A673 (cell line): ENCODE data around the gene MOCS1. TPM values are rescaled to one million over a fixed set of nuclear protein-coding genes. Genes with fewer than 3 reads are reported as not detected.

ENCODE experiments used
- BruUV-seq: library from RNA; stranded (reverse); fragments of 400-500 nt; replicated peaks from 2 replicates; lab custom pipeline; 2021; lab: Mats Ljungman, UMichigan
- CTCF ChIA-PET: fragments of 300-600 bp; sonication (Branson Sonifier 250); formaldehyde crosslinking; loops from one replicate; lab custom pipeline; 2022; ENCODE audit warnings: antibody characterized with exemption; lab: Charles Lee
- POLR2A ChIA-PET: fragments of 300-600 bp; sonication (Branson Sonifier 250); formaldehyde crosslinking; loops from one replicate; lab custom pipeline; 2022; ENCODE audit warnings: antibody characterized with exemption; ENCODE audit not compliant: low non-redundant PET; lab: Charles Lee
- DNase-seq: peaks from one replicate; pipeline ENCODE4 v3.0.0-alpha.2; 2015; ENCODE audit warnings: low spot score
- H3K27ac ChIP-seq: fragments of 200-600 bp; sonication (generic); 2 replicates; pipeline ENCODE4 v1.5.1; 2016; ENCODE audit warnings: mixed run types, low read depth, mild to moderate bottlenecking, mixed read lengths, antibody characterized with exemption, low read length; ENCODE audit not compliant: poor library complexity, severe bottlenecking
- H3K27me3 ChIP-seq: fragments of 200-600 bp; sonication (generic); replicated peaks from 2 replicates; pipeline ENCODE4 v1.6.1; 2017; ENCODE audit warnings: mixed run types, low read depth, mild to moderate bottlenecking, mixed read lengths, antibody characterized with exemption, low read length; ENCODE audit not compliant: insufficient read depth, poor library complexity
- H3K36me3 ChIP-seq: fragments of 200-600 bp; sonication (generic); 2 replicates; pipeline ENCODE4 v1.6.1; 2016; ENCODE audit warnings: mixed run types, mild to moderate bottlenecking, mixed read lengths, antibody characterized with exemption, low read length; ENCODE audit not compliant: insufficient read depth, poor library complexity, severe bottlenecking
- H3K4me1 ChIP-seq: fragments of 200-600 bp; sonication (generic); 2 replicates; pipeline ENCODE4 v1.6.1; 2017; ENCODE audit warnings: mixed run types, mild to moderate bottlenecking, mixed read lengths, antibody characterized with exemption, low read length; ENCODE audit not compliant: insufficient read depth, poor library complexity, severe bottlenecking
- H3K4me3 ChIP-seq: fragments of 200-600 bp; sonication (generic); 2 replicates; pipeline ENCODE4 v1.5.1; 2016; ENCODE audit warnings: low read depth, mixed run types, mild to moderate bottlenecking, mixed read lengths, low read length; ENCODE audit not compliant: poor library complexity, severe bottlenecking
- H3K9me3 ChIP-seq: fragments of 200-600 bp; sonication (generic); 2 replicates; pipeline ENCODE4 v1.6.1; 2016; ENCODE audit warnings: mixed run types, low read depth, mild to moderate bottlenecking, mixed read lengths, antibody characterized with exemption, low read length; ENCODE audit not compliant: poor library complexity, severe bottlenecking
- CTCF ChIP-seq: fragments of 300-800, 200-600 bp; sonication (generic); conservative IDR thresholded peaks from 2 replicates; pipeline ENCODE4 v1.5.1; 2017; ENCODE audit warnings: low read depth, mild to moderate bottlenecking, antibody characterized with exemption, low read length, moderate library complexity, mixed read lengths
- EZH2 ChIP-seq: fragments of 200-600 bp; sonication (generic); IDR thresholded peaks from 2 replicates; pipeline ENCODE4 v1.6.1; 2017; ENCODE audit warnings: borderline replicate concordance, low read depth, mild to moderate bottlenecking, mixed read lengths, antibody characterized with exemption, low read length; ENCODE audit not compliant: poor library complexity, severe bottlenecking
- intact Hi-C: fragments of 100-400 bp; cut with micrococcal nuclease; formaldehyde crosslinking; loops from one replicate; pipeline ENCODE4 v1.10.0; 2022; ENCODE audit not compliant: unreplicated experiment
- total RNA-seq: library from RNA; stranded (reverse); gene quantifications from 2 replicates; pipeline ENCODE4 v1.2.3, GENCODE V29; 2021

The MOCS1 gene
- total RNA-seq, 1 experiment from 2014 or later: 2.5 TPM

GRCh38 chr6:39907871-39908575 is 26.2 kb downstream of the MOCS1 start:
- Histone ChIP-seq H3K4me1 (no peaks in the 10 kb centered on the region), H3K27me3 (no peaks in the 10 kb centered on the region), H3K36me3 (no peaks in the 10 kb centered on the region), H3K27ac (no peak overlapping the region), H3K9me3 (no peaks in the 10 kb centered on the region), H3K4me3 (no peak overlapping the region)
- no peak for TF ChIP-seq EZH2
- no peak for TF ChIP-seq CTCF
- no peak for DNase-seq
- intact Hi-C loops: no loop called here
- BruUV-seq: no TSS peak
- CTCF ChIA-PET: no interaction called here
- POLR2A ChIA-PET: no interaction called here

DNA sequence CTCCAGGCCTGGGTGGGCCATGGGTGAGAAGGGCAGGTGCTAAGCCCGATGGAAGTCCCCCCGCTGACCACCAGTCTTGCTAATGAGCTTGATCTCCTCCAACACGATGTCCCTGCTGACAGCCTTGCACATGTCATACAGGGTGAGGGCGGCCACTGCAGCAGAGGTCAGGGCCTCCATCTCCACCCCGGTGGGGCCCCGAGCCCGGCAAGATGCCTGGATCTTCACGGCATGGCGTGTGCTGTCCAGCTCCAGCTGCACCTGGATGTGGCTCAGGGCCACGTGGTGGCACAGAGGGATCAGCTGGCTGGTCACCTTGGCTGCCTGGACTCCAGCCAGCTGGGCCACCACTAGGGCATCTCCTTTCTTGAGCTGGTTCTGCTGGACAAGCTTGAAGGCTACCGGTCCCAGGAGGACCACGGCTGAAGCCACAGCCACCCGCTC is 27.9 kb downstream of the MOCS1 start:
- no peak for DNase-seq
- ChIA-PET POLR2A (no interaction called here), CTCF (no interaction called here)
- H3K9me3 ChIP-seq: no peaks in the 10 kb centered on the region
- TF ChIP-seq CTCF (no peak), EZH2 (no peak)
- H3K27ac ChIP-seq: no peak overlapping the region
- H3K36me3 ChIP-seq: no peaks in the 10 kb centered on the region
- H3K4me1 ChIP-seq: no peaks in the 10 kb centered on the region
- intact Hi-C loops: no loop called here
- H3K4me3 ChIP-seq: no peak overlapping the region
- no peaks in the 10 kb centered on the region for H3K27me3 ChIP-seq
- BruUV-seq: no TSS peak

GRCh38 chr6:39905640-39905975 is 28.7 kb downstream of the MOCS1 start:
- no peak for DNase-seq
- Histone ChIP-seq H3K36me3 (no peaks in the 10 kb centered on the region), H3K27me3 (no peaks in the 10 kb centered on the region), H3K4me1 (no peaks in the 10 kb centered on the region), H3K9me3 (no peaks in the 10 kb centered on the region), H3K27ac (no peak overlapping the region), H3K4me3 (no peak overlapping the region)
- TF ChIP-seq CTCF: no peak
- no peak for TF ChIP-seq EZH2
- CTCF ChIA-PET: no interaction called here
- POLR2A ChIA-PET: no interaction called here
- BruUV-seq: no TSS peak
- intact Hi-C loops: no loop called here
